Lung (tissue), 12 donors: ENCODE results near the gene XXYLT1. TPM values are rescaled to one million over a fixed set of nuclear protein-coding genes. Genes with fewer than 3 reads are reported as not detected.
A peak's percentile ranks its signal among the peaks of the same experiment; 100 is the strongest.

Experiments used
- ATAC-seq: fragments of 200-7000 bp; cut with Tn5 transposase; one replicate; pipeline ENCODE4 v1.9.1; 2020; ENCODE audit warnings: moderate number of reproducible peaks; ENCODE audit not compliant: insufficient read depth, low FRiP score
- DNase-seq, 3 donors: peaks; one replicate each; pipeline ENCODE4 v3.0.0-alpha.2; 2013 to 2017
- H3K27ac ChIP-seq, 2 donors: one replicate each; pipeline ENCODE4 v1.5.1; 2013; ENCODE audit warnings: mild to moderate bottlenecking in 2 of 2, moderate library complexity in 2 of 2, control low read depth in 1 of 2, inconsistent platforms in 1 of 2, low read depth in 1 of 2, low read length in 1 of 2
- H3K27me3 ChIP-seq, 3 donors: one replicate each; pipeline ENCODE4 v1.5.1; 2013; ENCODE audit warnings: low read length in 2 of 3; ENCODE audit not compliant: control insufficient read depth in 3 of 3, insufficient read depth in 3 of 3
- H3K36me3 ChIP-seq, 4 donors: one replicate each; pipeline ENCODE4 v1.5.1; 2013; ENCODE audit warnings: low read length in 4 of 4, mild to moderate bottlenecking in 1 of 4, moderate library complexity in 1 of 4; ENCODE audit not compliant: control insufficient read depth in 4 of 4, insufficient read depth in 4 of 4
- H3K4me1 ChIP-seq, 5 donors: one replicate each; pipeline ENCODE4 v1.5.1; 2013; ENCODE audit warnings: low read length in 5 of 5, mild to moderate bottlenecking in 2 of 5, moderate library complexity in 1 of 5; ENCODE audit not compliant: control insufficient read depth in 5 of 5, insufficient read depth in 5 of 5
- H3K4me3 ChIP-seq: one replicate; pipeline ENCODE4 v1.5.1; 2013; ENCODE audit warnings: mild to moderate bottlenecking, control low read depth, moderate library complexity
- H3K9ac ChIP-seq, 2 donors: one replicate each; pipeline ENCODE4 v1.5.1; 2013; ENCODE audit warnings: low read length in 2 of 2, control low read depth in 1 of 2; ENCODE audit not compliant: insufficient read depth in 1 of 2
- H3K9me3 ChIP-seq, 4 donors: one replicate each; pipeline ENCODE4 v1.5.1; 2013; ENCODE audit warnings: low read length in 3 of 4, mild to moderate bottlenecking in 1 of 4, moderate library complexity in 1 of 4; ENCODE audit not compliant: control insufficient read depth in 4 of 4, insufficient read depth in 3 of 4
- CTCF ChIP-seq: IDR thresholded peaks from 2 replicates; pipeline ENCODE4 v1.5.1; 2012; ENCODE audit warnings: mild to moderate bottlenecking; ENCODE audit errors: control extremely low read depth, extremely low read depth
- WGBS, 2 donors: extraction: QIAGEN DNeasy Blood & Tissue Kit; methylation state at CpG; one replicate each; pipeline ENCODE4 v1.1.7; 2013; 5-methylcytosine and 5-hydroxymethylcytosine counted together
- polyA plus RNA-seq, 2 donors: library from polyadenylated mRNA; stranded (reverse); fragments of 200-250 nt; gene quantifications; one replicate each; pipeline ENCODE4 v1.2.1, GENCODE V29; 2013
- total RNA-seq, 2 donors: library from RNA; depleted of rRNA in 1 of 2; stranded (reverse); fragments of >200 nt in 1 of 2; gene quantifications; one replicate each; pipeline ENCODE4 v1.2.1, GENCODE V29; 2014 to 2021
- donor health status: control.
- donor health status: control.
- donor health status: Bipolar disorder and iron deficiency.
- donor health status: healthy.
- donor health status: DM: yes; HTN: yes; CAD: no.

The XXYLT1 gene
- total and polyA plus RNA-seq, 4 donors = 4.7 to 15.4 (median 11.4) TPM

DNA sequence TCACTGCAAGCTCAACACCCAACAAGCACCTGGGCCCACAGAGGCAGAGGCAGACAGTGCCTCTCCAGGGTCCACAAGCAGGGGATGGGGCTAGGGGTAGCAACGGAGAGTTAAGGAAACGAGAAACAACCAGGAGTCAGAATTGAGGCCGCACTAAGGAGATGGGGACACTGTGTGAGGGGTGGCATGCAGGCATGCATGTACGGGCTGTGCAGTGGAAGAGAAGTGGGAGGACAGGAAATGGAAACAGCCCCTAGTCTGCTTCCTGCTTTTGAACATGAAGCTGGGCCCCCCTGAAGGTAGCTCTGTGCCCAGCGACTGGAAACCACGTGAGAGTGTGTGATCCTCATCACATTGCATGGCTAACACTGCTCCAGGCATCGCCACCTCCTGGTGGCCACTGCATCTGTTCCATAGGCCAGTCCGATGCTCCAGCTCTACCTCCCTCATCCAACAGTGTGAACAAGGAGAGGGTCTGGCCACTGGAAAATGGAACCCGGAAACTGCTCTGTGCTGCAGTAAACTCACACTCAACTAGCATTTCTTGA lies 44.0 kb downstream of the XXYLT1 start:
- no peak overlapping the region for H3K4me3 ChIP-seq
- H3K36me3 ChIP-seq = peaks cover 0 to 2% (median 0%) of the 10 kb centered on the region in 4 donors
- WGBS, 2 donors = 64% methylated on average over 9 of the region's 9 CpGs
- H3K27ac ChIP-seq = no peak overlapping the region
- H3K27me3 ChIP-seq = no peaks in the 10 kb centered on the region
- peaks cover 0 to 2% (median 0%) of the 10 kb centered on the region in 4 donors for H3K9me3 ChIP-seq
- DNase-seq (peak; percentile 46 to 56 (median 47)), ATAC-seq (no peak)
- H3K4me1 ChIP-seq = peaks cover 0 to 7% (median 3%) of the 10 kb centered on the region in 5 donors
- no peak overlapping the region for H3K9ac ChIP-seq
- TF ChIP-seq CTCF = peak; percentile 1

DNA sequence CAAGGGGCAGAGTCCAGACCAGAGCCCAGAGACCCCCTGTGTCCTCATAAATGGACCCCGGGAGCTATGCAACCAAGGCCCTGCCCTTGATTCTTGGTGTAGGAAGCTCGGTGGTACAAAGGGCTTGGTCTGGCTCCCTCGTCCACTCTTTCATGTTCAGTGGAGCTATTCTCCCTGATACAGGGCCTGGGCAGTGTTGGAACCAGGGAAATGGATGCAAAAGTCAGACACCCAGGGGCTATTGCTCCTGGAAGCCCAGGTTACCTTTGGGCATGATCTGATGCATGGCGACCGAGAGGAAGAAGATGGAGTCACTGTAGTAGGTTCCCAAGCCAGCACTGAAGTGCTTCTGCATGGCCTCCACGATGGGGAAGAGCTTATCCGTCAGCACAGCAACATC lies 44.5 kb downstream of the XXYLT1 start:
- peaks cover 0 to 2% (median 0%) of the 10 kb centered on the region in 4 donors for H3K9me3 ChIP-seq
- TF ChIP-seq CTCF = no peak

DNA sequence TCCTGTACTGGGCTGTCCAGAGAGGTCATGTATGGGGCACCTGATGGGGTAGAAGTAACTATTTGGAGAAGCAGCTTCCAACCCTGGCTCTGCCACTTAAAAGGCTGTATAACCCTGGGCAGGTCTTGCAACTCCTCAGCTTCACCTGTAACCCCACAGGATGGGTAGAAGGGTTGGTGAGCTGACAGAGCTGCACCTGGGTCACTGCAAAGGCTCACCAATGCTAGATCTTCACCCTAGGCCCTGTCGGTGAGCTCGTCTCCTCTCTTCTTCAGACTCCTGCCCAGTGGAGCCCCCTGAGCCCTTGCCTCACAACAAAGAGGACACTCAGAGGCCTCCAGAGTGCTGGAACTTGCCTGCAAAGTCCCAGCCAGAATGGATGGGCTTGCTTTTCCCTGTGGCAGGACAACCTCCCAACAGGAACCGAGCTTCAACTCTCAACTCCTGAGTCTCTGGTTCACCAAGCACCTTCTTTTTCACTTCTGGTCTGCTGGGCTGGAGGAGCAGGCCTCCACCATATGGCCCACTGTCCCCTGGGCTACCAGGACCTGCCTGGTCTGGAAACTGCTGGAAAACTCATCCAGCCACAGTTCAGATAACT lies 45.9 kb downstream of the XXYLT1 start:
- H3K27ac ChIP-seq = no peak overlapping the region
- H3K9ac ChIP-seq = no peak overlapping the region
- DNase-seq = no peak
- H3K9me3 ChIP-seq = peaks cover 0 to 2% (median 0%) of the 10 kb centered on the region in 4 donors
- H3K4me3 ChIP-seq = no peak overlapping the region
- H3K4me1 ChIP-seq = peaks cover 0 to 24% (median 11%) of the 10 kb centered on the region in 5 donors
- ATAC-seq = no peak
- 96 to 100% methylated on average over 3 of the region's 3 CpGs for WGBS, 2 donors
- TF ChIP-seq CTCF = no peak
- H3K27me3 ChIP-seq = no peaks in the 10 kb centered on the region
- peaks cover 0 to 5% (median 0%) of the 10 kb centered on the region in 4 donors for H3K36me3 ChIP-seq

More for the DNA sequence above, 44.5 kb downstream of the XXYLT1 start:
- Histone ChIP-seq H3K4me1 (peaks cover 0 to 12% (median 3%) of the 10 kb centered on the region in 5 donors), H3K36me3 (peaks cover 0 to 2% (median 0%) of the 10 kb centered on the region in 4 donors), H3K4me3 (no peak overlapping the region), H3K27ac (no peak overlapping the region), H3K27me3 (no peaks in the 10 kb centered on the region), H3K9ac (no peak overlapping the region)
- no peak for ATAC-seq
- WGBS, 2 donors = 95% methylated on average over 7 of the region's 7 CpGs
- no peak for DNase-seq
